Measurements from ENCODE around the gene TBCB. TPM values are rescaled to one million over a fixed set of nuclear protein-coding genes. Genes with fewer than 3 reads are reported as not detected.

TBCB gene
- total RNA-seq, 4 donors from 2014 or later, result 89.8 to 132 (median 111) TPM

DNA sequence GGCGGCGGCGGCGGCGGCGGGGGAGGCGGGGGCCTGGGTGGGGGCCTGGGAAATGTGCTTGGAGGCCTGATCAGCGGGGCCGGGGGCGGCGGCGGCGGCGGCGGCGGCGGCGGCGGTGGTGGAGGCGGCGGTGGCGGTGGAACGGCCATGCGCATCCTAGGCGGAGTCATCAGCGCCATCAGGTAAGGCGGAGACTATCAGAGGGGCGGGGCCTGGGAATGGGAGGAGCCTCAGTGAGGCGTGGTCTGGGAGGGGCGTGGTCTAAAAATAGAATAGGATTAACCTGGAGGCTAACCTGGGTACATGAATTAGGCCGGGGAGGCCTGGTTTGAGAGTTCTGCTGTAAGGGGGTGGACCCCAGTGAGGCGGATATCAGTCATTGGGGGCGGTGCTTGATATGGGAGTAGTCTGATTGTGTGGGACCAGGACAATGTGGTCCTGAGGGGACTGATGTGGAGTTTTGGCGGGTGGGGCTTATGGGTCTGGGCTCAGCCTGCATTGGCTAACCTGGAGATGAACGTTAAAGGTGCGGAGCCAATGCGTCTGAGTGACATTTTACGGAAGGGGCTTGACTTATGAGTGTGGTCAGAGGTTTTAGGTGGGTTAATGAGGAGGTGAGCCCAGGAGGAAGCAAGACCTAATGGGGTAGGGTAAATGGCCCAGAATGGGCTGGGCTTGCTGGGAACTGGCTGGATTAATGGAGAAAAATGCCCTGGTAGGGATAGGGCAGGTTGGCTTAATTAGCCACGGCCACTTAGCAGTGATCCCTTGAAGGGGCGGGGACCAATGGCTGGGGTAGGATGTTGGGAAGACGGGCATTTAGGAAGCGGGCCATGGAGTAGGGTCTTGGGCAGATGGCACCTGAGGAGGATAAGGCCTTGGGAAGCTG is 26.0 kb downstream of the TBCB start:
- TF ChIP-seq, protein P1, sequence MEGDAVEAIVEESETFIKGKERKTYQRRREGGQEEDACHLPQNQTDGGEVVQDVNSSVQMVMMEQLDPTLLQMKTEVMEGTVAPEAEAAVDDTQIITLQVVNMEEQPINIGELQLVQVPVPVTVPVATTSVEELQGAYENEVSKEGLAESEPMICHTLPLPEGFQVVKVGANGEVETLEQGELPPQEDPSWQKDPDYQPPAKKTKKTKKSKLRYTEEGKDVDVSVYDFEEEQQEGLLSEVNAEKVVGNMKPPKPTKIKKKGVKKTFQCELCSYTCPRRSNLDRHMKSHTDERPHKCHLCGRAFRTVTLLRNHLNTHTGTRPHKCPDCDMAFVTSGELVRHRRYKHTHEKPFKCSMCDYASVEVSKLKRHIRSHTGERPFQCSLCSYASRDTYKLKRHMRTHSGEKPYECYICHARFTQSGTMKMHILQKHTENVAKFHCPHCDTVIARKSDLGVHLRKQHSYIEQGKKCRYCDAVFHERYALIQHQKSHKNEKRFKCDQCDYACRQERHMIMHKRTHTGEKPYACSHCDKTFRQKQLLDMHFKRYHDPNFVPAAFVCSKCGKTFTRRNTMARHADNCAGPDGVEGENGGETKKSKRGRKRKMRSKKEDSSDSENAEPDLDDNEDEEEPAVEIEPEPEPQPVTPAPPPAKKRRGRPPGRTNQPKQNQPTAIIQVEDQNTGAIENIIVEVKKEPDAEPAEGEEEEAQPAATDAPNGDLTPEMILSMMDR (IDR thresholded peaks at IDR 0.05; ENCODE audit: low read depth), result no peak

DNA sequence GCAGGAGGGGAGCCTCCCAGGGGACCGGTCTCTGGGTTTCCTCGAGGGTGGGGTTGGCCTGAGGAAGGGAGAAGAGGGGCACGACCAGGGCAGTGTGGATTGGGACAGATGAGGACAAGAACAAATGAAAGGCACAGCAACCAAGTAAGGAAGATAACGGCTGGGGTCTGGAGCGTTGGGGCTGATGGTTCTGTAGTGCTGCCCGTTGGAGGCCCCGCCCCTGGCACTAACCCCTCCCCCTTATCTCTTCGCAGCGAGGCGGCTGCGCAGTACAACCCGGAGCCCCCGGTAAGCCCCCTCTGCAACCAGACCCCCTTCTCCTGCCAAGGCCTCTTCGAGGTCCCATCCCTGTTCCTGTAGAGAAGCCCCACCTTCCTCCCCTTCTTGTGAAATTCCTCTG is 26.8 kb downstream of the TBCB start:
- TF ChIP-seq, protein P1 (IDR thresholded peaks at IDR 0.05; ENCODE audit: low read depth), result no peak

- TF ChIP-seq, protein P1 (IDR thresholded peaks at IDR 0.05; ENCODE audit: low read depth), result no peak
Observed at GRCh38 chr19:36142496-36142895, 27.2 kb downstream of the TBCB start.

DNA sequence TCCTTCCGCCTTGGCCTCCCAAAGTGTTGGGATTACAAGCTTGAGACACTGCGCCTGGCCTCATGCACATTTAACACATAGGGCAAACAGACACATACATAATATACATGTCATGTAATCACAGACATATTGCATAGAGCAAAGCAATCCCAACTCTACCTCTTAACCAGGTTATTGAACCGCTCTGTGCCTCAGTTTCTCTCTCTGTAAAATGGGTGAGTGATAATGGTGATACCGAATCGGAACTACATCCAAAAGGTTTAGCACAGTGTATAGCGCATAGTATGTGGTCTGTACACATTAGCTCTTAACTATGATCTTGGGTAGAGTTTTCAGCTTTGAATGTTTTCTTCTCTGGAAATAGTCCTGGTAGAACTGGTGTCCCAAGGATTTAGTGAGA is 29.4 kb downstream of the TBCB start:
- TF ChIP-seq, protein P1 (IDR thresholded peaks at IDR 0.05; ENCODE audit: low read depth), result no peak

GRCh38 chr19:36149673-36150406 is 34.6 kb downstream of the TBCB start:
- TF ChIP-seq, protein P1 (IDR thresholded peaks at IDR 0.05; ENCODE audit: low read depth), result no peak

DNA sequence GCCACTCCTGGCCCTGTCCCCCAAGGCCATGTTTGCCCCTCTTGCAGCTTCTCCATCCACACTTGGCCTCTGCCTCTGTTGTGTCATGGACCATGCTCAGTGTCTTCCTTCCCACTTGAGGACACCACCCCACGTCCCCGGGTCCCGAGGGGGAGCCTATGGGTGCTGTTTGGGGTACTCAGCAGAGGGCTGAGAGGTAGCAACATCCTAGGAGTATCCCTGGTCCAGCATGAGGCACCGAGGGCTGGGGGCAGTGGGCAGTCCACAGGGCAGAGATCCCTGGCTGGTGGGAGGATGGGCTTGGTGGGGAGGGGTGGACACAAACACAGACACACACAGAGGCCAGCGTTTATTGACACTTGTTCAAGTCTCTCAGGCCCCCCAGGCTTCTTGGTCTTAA is 35.3 kb downstream of the TBCB start:
- TF ChIP-seq, protein P1 (IDR thresholded peaks at IDR 0.05; ENCODE audit: low read depth), result no peak

Measured in subcutaneous adipose tissue (tissue), 4 donors.